SJSA1 (cell line): ENCODE data around the gene SLC25A26. TPM values are rescaled to one million over a fixed set of nuclear protein-coding genes. Genes with fewer than 3 reads are reported as not detected.

ENCODE experiments used
- total RNA-seq: library from RNA; depleted of rRNA; stranded (reverse); fragments of >200 nt; shearing (Covaris generic); gene quantifications from 2 replicates; pipeline ENCODE4 v1.2.3, GENCODE V29; 2014; rRNA removed

SLC25A26 gene
- total RNA-seq, 1 experiment from 2014 or later: 16.0 TPM

Other genes starting within 250 kb of the SLC25A26 start
- gene MAGI1, start 182.1 kb upstream of the SLC25A26 start, total RNA-seq: 4.6 and 4.9 TPM in 2 replicates